ENCODE results near the gene MIB1.
A peak's percentile ranks its signal among the peaks of the same experiment; 100 is the strongest.
"Not testable (repeated sequence)": the region's sequence is repeated elsewhere in the genome, so short reads cannot be mapped to it uniquely, and the experiment has no call there.

Gene MIB1

DNA sequence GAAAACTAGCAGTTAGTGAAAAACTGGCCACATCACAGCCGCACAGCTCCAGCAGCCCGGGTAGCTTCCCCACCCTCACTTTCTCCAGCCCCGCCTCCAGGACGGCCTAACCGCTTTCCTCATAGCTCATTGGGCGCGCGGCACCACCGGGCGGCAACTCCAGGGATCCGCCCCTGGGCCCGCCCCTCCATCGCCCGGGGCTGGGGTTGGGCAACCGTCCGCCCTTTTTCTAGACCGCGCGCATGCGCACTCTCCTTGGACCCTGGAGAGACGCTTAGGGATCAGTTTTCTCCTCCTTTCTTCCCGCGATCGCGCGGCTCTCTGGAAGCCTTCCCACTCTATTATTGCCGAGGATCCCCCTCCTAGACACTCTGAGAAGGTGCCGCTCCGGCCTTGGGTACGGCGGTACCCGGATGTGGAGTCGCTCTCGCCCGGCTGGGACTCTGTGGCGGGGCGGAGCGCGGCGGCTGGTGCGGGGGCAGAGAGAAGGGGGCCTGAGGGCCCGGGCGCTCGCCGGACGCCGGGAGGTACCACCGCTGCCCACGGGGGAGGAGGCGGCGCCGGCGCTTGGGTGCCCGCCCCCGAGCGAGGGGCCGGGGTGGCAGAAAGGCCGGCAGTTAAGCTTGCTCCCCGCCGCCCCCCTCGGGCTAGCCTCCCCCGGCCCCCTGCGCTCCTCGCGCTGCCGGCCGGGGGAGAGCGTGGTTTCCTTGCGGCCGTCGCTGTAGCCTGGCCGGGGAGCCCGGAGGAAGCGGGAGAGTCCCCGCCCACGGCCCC, at the start of gene MIB1:
TSS of gene MIB1 (plus strand) at position 255 of the 774 bp plus-strand sequence. CDS start 792 bp downstream, outside the sequence.
- DNase-seq: peak; percentile 100

DNA sequence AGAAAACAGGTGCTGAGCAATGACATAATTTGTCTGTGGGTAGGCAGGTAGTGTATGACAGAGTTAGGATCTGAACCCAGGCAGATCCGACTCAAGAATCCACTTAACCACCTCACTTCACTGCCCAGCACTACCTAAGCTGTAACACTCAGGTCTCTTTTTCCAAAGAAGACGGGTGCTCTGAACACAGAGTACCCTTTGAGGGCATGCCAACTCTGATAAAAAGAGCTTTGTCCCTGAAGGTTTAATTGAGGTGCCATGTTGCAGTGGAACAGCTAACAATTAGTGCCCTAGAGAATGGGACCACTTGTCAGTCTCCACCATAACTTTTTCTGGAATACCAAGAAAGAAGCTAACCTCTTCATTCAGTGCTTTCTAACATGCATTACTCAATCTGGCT, 47.3 kb upstream of the MIB1 start:
- no peak for DNase-seq

DNA sequence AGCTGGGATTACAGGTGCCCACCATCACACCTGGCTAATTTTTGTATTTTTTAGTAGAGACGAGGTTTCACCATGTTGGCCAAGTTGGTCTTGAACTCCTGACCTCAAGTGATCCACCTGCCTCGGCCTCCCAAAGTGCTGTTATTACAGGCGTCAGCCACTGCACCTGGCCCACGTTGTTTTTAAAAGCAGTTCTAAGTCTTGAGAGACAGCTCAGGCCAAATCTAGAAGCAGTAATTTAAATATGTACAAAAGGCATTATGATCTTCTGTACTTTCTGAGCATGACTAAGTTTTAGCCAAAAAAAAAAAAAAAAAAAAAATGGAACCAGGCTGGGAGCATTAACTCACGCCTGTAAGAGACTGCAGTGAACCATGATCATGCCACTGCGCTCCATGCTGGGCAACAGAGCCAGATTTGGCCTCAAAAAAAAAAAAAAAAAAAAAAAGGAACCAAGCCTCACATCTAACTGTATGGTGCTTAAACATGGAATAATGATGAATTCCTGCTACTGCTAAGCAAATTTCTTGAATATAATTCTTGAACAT, 40.0 kb upstream of the MIB1 start:
- DNase-seq: no peak

DNA sequence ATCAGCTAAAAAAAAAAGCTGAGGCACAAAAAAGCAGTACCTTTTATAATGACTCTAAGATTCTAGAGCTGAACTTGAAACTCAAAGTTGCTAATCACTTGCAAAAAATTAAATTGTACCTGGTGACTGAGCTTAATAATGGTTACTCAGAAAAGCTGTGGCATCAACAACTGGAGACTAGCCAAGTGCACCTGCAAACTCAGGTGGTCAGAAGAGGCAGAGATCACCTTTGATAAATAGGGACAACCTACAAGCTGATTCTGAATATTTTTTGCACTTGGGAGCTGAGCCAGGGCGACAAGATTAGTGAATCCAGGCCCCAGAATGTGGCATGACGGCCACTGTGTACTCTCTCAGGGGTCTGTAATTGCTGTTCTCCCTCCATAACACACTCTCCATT, 39.0 kb upstream of the MIB1 start:
- DNase-seq: no peak

DNA sequence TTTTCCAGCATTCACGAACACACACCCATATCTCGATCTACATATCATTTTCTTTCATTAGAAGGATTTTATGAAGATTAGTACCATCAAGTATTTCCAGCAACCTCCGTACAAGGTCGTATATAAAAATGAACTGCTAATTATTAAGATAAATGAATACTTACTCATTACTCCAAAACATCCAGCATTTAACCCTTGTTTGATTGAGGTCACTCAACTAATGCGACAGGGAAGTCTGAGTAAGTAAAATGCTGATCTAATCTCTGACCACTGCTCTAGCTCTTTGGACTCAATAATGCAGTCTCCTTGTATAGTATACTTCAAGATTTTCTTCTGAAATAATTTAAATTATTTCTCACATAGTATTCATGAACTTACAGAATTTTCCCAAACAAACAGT, 38.0 kb upstream of the MIB1 start:
- no peak for DNase-seq

DNA sequence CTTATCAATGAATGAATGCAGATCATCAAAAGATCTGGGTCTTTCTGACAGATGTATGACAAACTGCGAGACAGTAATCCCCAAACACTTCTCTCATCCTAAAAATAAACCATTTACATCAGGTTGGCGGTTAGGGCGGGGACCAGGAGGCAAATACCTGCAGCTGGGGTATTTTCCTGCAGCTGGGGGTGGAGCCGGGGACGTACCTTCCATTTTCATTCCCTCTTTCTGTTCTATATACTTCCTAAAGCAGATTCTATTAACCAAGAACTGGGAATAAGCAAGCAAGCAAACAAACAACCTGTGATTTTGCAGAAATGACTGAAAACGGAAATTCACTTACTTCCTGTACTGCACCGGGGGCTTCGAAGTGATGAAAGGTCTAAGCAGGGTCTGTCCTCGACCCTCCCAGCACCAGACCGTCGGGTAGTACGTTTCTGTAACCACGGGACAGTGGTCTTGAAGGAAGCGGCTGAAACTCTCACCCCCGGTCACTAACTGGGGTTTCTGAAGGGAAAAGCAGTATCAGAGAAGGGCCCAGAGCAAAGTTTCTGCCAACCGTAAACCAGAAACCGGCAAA, 37.3 kb upstream of the MIB1 start:
- peak; percentile 63 for DNase-seq

DNA sequence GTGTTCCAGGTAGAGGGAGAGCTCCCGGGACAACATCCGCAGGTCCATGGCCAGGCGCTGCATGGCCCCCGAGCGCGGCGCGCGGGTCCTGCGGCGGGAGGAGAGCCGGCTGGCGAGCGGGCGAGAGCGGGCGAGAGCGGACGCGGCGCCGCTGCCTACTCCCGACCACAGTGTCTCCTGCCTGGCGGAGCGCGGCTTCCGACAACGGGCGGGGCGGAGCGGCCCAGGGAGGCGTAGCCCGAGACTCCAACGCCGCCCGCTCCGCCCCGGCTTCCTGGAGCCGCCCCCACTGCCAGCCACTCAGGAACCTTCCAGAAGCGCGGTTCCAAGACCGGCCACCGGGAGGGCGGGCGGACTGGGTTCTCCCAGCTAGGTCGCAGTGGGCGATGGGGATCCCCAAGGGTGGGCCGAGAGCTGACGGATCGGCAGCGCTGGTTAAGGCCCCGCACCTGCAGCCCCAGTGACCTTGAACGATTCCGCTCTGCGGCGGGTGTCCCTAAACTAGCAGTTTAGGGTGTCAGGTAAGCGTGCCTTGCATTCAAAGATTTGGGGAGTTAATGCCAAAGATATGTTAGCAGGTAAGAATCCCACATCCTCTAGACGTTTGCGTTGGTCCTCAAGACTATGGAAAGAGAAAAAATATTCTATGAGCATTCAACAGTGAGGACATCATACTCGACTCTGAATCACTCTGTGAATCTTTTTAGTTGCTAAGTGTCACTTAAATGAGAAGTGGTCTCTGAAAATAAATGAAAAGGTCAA, 35.8 kb upstream of the MIB1 start, which contains the start of gene ABHD3:
TSS of gene ABHD3 (minus strand) at position 172 of the 762 bp plus-strand sequence. CDS start at position 63, 109 bp downstream.
- peak; percentile 97 for DNase-seq

DNA sequence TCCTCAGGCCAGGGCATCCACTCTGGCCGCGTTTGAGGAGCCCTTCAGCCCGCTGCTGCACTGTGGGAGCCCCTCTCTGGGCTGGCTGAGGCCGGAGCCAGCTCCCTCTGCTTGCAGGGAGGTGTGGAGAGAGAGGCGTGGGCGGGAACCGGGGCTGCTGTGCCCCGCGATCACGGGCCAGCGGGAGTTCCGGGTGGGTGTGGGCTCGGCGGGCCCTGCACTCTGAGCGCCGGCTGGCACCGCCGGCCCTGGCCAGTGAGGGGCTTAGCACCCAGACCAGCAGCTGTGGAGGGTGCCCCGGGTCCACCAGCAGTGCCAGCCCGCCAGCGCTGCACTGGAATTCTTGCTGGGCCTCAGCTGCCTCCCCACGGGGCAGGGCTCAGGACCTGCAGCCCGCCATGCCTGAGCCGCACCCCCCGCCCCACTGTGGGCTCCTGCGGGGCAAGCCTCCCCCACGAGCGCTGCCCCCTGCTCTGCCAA, 34.2 kb upstream of the MIB1 start:
- DNase-seq: no peak

DNA sequence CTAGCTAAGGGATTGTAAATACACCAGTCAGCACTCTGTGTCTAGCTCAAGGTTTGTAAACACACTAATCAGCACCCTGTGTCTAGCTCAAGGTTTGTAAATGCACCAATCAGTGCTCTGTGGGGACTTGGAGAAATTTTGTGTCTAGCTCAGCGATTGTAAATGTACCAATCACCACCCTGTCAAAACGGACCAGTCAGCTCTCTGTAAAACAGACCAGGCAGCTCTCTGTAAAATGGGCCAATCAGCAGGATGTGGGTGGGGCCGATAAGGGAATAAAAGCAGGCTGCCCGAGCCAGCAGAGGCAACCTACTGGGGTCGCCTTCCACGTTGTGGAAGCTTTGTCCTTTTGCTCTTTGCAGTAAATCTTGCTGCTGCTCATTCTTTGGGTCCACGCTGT, 33.5 kb upstream of the MIB1 start:
- DNase-seq: not testable (repeated sequence)

DNA sequence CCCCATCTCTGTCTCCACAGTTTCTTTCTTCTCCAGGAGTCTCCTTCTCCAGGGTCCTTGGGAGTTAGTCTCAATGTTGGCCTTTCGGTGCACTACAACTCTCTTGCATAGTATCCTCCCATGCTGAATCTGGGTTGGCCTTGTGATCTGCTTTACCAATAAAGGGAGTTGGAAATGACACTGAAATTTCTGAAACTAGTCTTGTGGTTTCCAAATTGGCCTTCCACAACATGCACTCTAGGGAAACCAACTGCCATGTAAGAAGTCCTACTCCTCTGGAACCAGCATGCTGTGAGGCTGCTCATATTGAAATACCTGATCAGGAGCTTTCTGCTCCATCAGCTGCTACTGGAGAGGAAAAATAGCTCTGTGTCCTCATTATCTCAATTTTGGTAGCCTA, 26.1 kb upstream of the MIB1 start:
- DNase-seq: no peak

DNA sequence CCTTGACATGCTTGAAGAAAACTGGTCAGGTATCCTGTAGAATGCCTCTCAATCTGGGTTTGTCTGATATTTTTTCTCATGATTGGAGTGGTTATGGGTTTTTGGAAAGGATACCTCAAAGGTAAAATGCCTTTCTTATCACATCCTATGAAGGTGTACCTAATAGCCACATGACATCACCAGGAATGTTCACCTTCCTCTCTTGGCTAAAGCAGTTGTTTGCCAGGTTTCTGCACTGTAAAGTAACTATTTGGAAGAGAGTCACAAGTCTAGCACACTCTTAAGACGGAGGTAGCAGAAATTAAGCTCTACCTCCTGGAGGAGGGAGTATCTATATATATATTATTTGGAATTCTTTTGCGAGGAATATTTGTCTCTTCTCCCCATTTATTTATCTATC, 17.9 kb upstream of the MIB1 start:
- DNase-seq: no peak

DNA sequence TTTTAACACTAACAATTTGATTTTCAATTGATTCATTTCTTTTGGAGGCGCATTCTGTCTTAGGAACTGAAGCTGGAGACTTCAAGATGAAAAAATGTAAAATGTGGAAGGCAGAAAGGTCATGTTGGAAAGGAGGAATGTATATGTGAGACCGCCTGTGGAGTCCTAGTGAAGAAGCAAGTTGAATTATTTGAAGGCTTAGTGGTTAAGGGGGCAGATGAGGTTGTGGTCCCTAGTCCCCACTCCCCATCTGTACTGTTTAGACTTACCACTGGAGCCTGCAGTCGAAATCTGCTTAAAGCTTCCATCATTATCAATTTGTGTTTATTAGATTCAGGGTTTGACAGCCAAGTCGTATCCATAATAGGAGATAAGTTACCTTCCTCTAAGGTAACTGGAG, 15.4 kb upstream of the MIB1 start:
- DNase-seq: no peak

DNA sequence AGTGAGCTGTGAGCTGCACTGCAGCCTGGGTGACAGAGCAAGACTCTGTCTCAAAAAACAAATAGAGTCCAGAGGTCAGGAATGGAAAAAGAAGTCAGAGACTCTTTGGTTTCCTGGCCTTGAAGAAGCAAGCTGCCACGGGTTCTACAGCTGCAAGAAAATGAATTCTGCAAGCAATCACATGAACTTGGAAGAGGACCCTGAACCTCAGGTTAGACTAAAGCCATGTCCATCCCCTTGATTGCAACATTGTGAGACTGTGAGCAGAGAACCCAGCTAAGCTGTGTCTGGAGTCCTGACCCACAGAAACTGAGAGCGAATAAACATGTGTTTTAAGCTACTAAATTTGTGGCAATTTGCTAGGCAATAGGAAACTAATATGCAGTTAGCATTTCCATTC, 12.9 kb upstream of the MIB1 start:
- DNase-seq: no peak

DNA sequence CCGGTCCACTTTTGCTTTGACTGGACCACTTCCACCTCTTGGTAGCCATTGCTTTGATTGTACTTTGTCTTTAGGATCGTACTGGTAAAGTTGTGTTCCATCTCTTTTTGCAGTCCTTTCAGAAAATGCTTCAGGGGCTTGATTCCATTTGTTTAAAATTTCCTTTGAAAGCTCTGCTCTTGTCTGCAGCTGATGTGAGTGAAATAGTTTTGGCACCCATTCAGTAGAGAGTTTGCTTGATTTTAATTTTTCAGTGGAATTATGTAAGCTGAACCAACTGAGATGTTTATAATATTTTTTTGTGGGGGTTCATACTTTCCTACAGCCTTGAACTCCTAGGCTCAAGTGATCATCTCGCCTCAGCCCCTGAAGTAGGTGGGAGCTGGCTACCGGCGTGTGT, 7.6 kb upstream of the MIB1 start:
- DNase-seq: no peak

DNA sequence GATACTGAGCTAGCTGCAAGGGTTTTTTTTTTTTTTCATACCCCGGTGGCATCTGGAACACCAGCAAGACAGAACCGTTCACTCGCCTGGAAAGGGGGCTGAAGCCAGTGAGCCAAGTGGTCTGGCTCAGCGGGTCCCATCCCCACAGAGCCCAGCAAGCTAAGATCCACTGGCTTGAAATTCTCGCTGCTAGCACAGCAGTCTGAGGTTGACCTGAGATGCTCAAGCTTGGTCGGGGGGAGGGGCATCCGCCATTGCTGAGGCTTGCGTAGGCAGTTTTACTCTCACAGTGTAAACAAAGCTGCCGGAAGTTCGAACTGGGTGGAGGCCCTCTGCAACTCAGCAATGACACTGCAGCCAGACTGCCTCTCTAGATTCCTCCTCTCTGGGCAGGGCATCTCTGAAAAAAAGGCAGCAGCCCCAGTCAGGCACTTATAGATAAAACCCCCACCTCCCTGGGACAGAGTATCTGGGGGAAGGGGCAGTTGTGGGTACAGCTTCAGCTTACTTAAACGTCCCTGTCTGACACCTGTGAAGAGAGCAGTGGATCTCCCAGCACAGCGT, 5.1 kb upstream of the MIB1 start:
- no peak for DNase-seq

DNA sequence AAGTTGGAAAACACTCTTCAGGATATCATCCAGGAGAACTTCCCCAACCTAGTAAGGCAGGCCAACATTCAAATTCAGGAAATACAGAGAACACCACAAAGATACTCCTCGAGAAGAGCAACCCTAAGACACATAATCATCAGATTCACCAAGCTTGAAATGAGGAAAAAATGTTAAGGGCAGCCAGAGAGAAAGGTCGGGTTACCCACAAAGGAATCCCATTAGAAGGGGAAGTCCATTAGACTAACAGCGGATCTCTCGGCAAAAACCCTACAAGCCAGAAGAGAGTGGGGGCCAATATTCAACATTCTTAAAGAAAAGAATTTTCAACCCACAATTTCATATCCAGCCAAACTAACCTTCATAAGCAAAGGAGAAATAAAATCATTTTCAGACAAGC, 3.7 kb upstream of the MIB1 start:
- DNase-seq: not testable (repeated sequence)

DNA sequence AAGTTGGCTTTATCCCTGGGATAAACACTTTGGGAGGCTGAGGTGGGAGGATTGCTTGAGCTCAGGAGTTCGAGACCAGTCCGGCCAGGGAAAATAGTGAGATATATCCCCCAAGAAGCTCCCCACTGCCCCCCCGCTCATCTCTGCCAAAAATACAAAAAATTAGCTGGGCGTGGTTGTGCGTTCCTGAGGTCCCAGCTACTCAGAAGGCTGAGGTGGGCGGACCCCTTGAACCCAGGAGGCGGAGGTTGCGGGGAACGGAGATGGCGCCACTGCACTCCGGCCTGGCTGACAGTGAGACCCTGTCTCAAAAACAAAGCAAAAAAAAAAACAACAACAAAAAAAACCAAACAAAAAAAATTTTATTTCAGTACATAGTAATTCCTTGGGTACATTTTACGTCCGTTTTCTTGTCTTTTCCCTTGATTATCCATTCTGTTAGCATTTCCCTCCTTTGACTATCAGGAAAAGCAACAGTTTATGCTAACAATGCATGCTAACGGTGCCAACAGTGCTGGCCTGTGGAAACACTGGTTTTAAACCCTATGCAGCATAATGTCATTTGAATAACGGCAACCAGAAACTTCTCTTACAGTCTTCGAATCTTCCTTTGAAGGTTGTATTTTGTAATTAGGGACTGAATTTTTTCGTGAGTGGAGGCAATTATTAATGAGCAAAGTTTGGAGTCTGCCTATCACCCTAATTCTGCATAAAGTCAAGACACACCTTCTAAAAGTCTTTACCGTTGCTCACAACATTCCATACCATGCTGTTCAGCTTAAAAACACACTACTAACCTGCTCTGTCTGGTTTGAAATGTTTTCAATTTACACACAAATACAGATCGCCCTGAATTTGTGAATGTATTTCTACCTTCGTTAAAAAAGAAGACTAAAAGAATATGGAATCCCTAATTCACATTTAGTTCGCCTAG, 721 bp upstream of the MIB1 start:
- no peak for DNase-seq

DNA sequence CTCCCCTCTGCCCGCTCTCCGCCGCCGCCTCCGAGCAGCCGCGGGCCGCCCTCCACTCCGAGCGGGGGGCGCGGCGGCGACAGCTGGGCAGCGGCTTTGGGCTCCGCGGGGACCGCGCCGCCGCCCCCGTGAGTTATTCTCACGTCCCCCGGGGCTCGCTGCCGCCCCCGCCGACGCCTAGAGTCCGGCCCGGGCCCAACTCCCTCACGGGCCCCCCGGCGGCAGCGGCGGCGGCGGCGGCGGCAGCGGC, 645 bp downstream of the MIB1 start:
- no peak for DNase-seq

DNA sequence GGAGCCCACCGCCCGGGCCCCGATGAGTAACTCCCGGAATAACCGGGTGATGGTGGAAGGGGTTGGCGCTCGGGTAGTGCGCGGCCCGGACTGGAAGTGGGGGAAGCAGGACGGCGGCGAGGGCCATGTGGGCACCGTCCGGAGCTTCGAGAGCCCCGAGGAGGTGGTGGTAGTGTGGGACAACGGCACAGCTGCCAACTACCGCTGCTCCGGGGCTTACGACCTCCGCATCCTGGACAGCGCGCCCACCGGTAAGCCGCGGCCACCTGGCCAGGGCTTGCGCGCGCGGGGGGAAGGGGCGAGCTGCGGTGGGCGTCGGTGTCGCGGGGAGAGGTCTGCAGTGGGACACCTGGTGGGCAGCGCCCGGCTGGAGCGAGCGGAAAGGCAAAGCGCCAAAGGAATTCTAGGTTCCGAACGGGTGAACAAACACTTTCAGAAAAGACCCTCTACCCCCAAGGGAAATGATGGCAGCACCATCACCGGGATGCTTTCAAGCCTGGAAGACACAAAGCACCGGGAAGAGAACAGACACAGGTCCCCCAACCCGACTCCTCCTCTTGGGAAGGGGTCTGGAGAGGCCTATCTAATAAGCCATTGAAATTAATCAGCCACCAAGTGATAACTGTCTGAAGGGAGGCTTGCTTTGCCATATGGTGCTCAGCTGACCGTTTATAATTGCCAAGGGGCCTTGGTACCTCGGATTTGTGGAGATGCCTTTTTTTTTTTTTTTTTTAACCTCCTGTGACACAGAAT, 1.1 kb downstream of the MIB1 start:
- peak; percentile 77 for DNase-seq

DNA sequence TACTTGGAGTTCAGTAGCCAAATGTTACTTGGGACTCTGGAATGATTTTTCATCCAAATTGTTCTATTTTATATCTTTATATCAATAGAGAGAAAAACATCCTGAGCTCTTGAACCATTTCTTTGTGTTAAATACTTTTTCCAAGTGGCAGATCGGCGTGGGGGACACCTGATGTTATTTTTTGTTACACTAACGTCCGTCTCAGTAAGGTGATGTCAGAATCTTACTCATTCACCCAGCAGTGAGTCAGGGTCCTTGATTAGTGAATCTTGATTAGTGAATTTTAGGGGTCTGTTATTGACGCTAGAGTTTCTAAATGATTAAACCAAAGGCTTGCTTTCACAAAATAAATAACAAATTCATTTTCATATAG, 1.7 kb downstream of the MIB1 start:
- DNase-seq: no peak

DNA sequence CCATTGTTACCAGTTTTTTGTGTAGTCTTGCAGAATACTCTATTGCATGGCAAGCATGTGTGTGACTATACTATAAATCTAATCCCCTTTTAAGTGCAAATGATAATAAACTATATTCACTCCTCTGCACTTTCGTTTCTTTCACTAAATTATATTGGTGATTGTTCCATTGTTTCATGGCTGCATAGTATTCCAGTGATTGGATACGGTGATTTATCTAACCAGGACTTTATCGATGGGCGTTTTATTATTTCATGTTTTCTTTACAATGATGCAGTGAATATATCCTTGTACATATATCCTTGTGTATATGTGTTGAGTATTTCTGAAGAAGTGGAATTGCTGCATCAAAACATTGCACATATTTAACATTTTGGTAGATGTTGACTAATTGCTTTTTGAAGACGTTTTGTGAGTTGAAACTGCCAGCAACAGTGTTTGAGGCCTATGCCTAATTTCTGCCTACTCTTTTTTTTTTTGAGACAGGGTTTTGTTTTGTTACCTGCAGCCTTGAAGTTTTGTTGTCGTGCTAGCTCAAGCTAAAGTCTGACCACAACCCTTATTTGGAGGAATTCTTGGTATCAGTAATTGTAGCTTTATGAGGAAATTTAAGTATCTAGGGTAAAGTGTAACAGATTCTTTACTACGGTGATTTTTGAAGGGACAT, 2.7 kb downstream of the MIB1 start:
- DNase-seq: no peak
